SK-N-MC (cell line): ENCODE measurements around the gene IQCE.

Source experiments
- EZH2 ChIP-seq: fragments of 200-600 bp; sonication (generic); IDR thresholded peaks from one replicate; pipeline ENCODE4 v1.6.1; 2017; ENCODE audit warnings: antibody characterized with exemption
- POLR2AphosphoS5 ChIP-seq: IDR thresholded peaks from 2 replicates; pipeline ENCODE4 v1.6.1; 2012; ENCODE audit warnings: mild to moderate bottlenecking, low read depth, low read length, borderline replicate concordance

DNA sequence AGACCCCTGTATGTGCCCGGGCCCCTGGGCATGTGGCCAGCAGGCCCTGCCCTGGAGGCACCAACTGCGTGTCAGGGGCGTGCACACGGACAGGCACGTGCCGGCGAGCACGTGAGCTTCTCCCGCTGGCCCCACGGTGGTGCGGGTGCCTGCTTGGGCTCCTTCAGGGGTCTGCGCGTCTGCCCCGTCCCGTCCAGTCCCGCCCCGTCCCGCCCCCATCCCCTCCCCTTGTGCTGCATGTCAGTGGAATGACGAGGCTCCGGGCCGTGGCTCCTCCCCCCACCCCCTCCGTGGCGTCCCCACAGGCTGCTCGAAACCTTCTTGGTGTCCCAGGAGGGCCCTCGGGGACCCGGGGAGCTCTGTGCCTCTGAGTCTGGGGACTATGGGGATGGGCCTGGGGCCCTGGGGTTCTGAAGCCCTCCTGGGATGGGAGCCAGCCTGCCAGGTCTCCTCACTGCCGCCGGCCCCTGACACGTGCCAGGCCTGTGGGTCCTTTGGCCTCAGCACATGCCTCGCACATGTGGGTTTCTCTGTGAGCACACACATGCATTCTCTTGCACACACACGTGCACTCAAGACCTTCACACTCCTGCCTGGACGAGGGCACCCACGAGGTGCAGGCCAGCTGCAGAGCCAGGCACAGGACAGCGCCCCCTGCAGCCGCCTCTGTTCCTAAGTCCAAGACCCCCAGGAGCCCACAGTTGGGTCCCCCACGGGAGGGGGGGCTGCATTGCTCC is 101.7 kb downstream of the IQCE start:
- TF ChIP-seq EZH2 (no peak), POLR2AphosphoS5 (no peak)
